Measurements from ENCODE around the gene HBS1L. TPM values are rescaled to one million over a fixed set of nuclear protein-coding genes. Genes with fewer than 3 reads are reported as not detected.

HBS1L gene
- total RNA-seq = 115 and 154 TPM in 2 replicates

DNA sequence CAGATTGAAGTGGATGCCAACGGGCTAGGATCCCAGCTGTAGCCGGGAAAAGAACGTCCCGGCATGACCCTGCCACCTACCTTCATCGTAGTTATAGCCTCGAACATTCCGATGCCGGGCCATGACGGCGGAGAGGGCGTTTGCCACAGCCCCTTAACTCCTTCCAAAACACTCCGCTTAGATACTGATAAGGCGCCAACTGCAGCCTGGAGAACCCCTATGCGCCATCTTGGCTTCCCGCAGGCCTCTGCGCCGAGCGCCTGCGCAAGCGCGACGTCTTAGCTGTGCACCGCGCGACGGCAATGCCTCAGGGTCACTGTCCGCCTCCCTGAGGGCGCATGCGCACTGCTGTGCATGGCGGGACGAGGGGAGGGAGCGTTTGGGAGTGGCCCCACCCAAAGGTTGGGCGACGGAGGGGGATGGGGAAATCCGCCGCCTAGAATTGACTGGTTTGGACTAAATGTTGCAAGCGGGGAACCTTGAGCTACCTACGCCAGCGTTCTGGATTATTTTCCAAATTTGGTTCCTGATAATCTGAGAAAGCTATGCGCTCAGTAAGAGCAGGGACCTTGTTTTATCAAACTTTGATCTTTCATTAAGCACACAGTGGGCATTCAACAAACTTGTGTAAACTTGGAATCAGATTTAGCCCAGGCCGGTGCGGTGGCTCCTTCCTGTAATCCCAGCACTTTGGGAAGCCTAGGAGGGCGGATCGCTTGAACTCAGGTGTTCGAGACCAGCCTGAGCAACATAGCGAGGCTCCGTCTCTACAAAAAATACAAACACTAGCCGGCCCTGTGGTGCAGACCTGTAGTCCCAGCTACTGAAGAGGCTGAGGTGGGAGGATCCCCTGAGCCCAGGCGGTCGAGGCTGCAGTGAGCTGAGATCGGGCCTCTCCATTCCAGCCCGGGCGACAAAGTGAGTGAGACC, at the start of gene HBS1L:
HBS1L (minus strand) TSS at position 254 of the 930 bp plus-strand sequence; CDS start at position 123, 131 bp downstream.
- DNase-seq (ENCODE audit: low read depth) = peak; percentile 93

DNA sequence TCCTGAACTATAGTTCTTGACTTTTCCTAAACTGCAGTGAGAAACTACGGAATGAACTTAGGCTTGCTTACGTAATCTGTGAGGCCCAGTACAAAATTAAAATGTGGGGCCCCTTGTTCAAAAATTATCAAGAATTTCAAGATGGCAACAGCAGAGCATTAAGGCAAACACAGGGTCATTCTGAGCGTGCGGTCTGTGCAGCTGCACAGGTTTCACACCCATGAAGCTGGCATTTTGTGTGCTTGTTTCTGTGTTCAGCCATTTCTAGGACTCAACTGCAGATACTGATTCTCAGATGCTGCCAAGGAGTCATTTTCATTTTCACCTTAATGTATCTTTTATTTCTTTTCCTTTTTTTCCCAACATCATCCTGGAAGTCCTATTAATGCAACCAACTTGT, 49.6 kb upstream of the HBS1L start:
- no peak for DNase-seq (ENCODE audit: low read depth)

DNA sequence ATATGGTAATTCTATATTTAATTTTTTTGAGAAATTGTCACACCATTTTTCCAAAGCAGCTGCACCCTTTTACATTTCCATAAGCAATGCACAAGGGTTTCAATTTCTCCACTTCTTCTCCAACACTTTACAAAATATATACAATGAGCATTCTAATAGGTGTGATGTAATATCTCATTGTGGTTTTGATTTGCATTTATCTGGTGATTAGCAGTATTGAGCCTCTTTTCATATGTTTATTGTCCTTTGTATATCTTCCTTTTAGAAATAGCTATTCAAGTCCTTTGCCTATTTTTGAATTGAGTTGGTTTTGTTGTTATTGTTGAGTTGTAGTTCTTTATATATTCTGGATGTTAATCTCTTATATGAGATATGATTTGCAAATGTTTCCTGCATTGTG, 47.6 kb upstream of the HBS1L start:
- DNase-seq (ENCODE audit: low read depth) = no peak

DNA sequence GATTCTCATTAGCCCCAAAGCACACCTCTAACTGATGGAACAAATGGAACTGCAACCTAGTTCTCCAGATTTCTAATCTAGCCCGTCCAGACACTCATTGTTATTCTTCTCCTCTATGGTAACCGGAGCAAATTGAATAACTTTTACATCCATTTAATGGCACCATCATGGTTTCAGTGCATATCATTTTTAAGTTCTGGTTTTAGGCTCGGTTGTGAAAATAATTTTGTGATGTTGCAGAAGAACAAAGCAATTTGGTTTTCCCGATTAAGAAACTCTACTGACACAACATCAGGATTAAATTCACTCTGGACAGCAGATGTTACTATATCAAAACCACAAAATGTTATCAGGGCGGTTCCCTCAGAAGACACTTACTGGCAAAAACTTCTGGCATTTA, 42.5 kb upstream of the HBS1L start:
- DNase-seq (ENCODE audit: low read depth) = no peak

DNA sequence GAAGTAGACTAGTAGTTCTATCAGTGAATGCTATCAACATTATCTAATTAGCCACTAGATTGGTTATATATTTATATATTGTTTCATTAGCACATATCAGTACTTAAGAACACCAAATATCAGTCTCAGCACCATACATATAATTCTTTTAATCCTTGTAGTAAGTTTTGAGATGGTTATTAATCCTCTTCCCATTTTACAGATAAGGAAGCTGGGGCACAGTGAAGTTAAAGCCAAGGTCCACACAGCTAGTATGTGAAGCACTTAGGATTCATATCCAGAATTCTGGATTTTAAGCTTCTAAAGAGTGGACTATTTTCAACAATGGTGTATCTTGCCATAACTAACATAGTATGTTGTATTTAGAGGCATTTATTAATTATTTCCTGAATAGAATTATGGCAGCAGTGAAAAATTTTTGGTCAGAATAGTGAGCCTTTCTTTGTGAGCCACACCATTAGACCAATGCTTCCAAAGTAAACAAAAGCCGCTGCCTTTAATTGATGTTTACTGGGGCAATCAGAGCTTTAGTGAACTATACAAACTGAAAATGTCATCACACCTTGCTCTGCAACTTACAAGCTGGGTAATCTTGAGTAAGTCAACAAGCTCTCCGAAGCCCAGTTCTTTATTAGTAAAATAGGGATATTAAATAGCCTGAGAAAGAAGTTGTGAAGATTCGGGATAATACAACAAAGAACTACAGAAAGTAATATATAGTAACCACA, 41.9 kb upstream of the HBS1L start:
- DNase-seq (ENCODE audit: low read depth) = no peak

DNA sequence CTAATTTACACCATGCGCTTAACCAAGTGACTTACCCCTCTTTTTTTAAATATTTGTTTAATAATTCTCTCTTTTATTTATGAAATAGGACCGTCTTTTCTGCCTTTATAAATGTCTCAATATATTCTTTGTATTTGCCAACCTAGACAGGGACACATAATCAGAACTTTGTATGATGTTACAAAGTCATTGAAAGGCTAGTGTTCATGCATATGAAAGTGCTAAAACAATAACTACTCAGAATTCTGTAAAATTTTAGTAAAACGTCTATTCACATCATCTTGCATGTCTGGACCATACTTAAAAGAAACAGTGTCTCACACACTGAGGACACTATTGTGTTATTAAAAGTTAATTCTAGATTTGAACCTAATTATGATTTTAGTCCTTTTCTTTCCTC, 41.1 kb upstream of the HBS1L start:
- DNase-seq (ENCODE audit: low read depth) = no peak

DNA sequence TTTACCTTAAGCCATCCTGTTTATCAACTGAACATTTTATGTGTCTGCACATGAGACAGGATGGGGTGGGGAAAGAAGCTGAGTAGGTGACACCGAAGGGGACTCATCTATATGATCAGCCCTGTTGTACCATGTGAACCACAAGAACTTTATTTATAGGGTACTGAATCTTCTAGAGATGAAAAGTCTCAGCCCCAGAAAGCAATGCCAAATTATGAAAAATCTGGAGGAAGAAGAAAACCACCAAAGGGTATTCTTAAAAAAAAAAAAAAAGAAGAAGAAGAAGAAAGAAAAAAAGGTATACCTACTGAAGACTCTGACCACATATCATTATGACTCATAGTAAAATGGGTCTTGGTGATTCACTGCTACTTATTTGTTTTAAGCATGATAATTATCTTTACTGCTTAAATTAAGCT, 39.8 kb upstream of the HBS1L start:
- DNase-seq (ENCODE audit: low read depth) = peak; percentile 70

DNA sequence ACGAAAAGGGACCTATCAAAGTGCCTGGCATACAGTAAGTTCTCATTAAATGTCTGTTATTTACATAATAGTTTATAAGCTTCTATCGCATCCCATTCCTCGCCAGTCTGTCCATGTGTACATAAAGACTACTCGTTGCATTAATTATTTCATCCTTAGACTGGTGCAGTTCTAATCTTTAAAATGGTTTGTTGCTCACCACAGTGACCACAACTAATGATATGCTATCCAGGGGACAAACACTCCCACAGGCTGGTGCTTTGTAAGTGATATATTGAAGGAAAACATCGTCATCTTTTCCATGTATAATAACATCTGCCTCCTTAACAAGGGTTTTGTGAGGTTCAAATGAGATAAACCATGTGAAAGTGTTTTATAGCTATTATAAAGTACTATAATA, 39.0 kb upstream of the HBS1L start:
- DNase-seq (ENCODE audit: low read depth) = no peak

DNA sequence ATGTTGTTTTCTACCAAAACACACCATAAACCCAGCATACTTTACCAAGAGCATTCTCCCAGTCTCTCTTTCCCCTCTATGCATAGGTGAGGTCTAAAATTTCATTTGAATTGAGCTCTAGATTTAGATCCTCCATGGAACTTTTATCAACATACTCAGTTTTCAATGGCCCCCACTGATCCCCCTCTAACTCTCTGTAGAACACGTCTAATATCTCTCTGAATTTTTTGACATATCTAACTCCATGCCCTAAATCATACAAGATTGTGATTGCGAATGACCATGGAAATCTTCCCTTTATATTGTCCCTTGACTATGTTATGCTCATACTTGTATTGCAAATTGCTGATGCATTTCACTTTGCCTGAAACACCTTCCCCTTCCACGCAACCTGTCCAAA, 38.1 kb upstream of the HBS1L start:
- DNase-seq (ENCODE audit: low read depth) = no peak

DNA sequence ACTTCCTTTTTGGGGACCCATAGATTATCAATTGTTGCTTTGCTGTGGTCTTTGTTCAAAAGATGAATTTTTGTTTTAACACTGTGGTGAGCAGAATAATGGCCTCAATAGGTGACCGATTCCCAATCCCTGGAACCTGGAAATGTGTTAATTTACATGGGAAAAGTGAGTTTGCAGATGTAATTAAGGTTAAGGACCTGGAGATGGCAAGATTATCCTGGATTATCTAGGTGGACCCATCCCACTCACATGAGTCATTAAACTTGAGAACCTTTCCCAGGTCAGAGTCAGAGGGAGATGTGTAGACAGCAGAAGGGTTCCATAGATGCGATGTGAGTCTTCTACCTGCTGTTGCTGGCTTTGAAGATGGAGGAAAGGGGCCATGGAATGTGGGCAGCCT, 36.2 kb upstream of the HBS1L start:
- no peak for DNase-seq (ENCODE audit: low read depth)

DNA sequence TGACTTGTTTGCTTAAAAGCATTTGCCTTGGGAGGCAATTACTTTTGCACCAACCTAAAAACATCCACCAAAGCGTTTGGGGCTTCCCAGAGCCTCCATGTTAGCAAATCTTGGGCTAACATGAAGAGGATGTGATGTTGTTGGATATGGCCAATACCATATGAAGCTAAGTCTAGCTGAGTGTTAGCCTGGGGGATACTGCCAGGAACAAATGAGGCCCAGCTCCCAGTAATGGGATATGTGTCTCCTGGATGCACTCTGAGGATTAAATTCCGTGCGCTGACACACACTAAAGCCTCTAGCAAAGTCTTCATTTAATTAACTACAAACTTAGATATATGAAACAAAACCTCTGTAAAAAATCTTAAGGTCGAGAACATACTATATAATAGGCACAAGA, 35.3 kb upstream of the HBS1L start:
- DNase-seq (ENCODE audit: low read depth) = no peak

DNA sequence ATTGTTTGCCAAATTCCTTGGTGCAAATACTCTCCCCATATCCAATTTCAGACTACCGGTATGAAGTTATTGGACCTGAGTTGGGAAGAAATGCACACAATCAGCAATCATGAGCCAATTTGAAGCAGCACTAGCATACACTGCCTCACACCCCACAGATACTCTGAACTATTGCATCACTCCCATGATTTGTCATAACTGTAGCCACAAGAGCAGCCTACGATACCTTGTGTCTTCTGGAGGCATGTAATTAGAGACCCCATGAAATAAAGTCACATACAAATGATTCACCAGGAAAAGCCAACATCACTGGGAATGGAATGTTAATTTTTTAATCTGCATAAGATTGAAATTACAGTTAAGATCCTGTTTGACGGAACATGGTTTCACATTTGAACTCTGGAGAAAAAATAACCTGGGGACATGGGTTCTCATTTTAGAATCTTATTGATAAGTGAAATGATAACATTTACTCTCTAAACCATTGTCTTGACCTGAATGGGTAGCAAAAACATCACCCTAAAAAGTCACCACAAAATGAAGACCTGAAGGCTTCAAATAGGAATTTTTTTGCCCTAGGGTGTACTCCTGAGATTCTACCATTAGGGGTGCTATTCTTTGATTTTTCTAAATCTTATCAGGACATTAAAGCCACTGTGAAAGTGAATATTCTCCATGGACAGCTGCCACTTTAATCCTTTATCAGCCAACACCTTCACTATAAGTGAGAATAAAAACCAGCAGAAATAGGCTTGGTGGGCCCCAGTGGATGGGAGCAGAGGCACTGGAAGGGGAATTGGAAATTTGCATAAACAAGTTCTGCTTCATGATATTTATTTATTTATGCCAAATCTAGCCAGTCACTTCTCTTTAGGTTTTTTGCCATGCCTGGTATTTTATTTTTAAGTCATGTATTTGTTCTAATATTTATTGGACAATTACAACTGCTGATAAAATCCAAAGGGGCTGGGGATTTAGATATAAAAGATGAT, 34.5 kb upstream of the HBS1L start:
- peak; percentile 91 for DNase-seq (ENCODE audit: low read depth)

DNA sequence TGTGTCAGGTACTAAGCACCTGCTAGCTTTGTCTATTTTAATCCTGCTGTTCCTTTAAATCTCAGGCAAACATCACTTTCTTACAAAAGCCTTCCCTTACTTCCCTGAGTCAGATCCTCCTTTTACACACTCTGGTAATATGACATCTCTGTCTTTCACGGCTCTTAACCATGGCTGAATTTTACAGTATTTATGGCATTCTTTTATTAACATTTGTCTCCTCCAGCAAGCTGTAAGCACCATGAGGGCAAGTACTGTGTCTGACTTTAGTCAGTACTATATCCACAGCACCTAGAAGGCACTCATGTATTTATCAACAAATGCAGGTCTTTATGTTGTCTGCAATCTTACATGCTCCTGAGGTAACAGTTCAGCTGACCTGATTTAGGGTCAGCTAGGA, 33.7 kb upstream of the HBS1L start:
- DNase-seq (ENCODE audit: low read depth) = peak; percentile 20

DNA sequence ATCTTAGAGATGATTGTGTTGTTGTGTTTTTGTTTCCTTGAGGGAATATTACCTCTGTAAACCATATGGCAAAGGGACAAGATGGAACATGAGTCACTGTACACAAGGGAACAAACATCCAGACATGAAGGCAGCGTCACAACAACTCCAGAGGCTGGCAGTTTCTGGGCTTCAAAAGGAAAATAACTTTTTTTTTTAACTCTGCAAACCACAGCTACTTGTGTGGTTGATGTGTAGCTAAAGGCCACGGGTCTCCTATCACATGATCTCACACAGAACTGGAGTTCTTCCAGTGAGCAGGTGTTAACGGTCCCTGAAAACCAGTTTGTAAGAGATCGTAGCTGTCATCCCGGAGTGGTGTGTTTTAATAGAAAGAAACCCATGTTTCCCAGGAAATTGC, 33.2 kb upstream of the HBS1L start:
- peak; percentile 87 for DNase-seq (ENCODE audit: low read depth)

DNA sequence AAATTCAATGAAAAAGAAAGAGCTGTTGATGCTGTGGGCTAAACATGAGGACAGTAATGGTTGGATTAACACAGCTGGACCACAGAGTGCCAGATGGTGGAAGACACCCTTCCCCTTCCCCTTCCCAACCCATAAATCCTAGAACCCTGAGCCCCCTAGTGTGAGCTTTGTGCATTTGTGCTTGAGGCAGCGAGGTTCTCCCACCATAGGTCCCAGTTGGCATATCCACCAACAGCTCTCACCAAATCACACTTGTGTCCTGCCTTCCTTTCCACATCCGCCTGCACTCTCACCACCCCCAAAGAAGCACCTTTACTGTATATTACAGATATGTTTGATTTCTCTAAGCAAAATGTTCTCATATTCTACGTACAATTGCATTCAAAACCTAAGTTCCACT, 32.8 kb upstream of the HBS1L start:
- DNase-seq (ENCODE audit: low read depth) = no peak

DNA sequence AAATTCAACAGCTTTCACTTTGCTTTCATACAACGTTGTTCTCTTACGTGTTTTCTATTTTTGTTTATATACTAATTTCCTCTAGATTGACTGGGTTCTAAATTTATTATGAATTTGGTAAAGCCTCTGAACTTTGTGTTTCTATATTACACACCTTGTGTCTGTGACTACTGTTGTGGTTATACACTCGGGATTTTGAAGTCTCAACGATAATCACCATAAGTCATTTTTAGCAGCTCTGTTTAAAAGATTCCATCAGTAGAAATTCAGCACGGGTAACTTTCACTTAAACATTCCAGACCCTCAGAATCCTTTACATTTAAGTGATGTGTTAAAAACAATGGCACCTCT, 31.8 kb upstream of the HBS1L start:
- no peak for DNase-seq (ENCODE audit: low read depth)

DNA sequence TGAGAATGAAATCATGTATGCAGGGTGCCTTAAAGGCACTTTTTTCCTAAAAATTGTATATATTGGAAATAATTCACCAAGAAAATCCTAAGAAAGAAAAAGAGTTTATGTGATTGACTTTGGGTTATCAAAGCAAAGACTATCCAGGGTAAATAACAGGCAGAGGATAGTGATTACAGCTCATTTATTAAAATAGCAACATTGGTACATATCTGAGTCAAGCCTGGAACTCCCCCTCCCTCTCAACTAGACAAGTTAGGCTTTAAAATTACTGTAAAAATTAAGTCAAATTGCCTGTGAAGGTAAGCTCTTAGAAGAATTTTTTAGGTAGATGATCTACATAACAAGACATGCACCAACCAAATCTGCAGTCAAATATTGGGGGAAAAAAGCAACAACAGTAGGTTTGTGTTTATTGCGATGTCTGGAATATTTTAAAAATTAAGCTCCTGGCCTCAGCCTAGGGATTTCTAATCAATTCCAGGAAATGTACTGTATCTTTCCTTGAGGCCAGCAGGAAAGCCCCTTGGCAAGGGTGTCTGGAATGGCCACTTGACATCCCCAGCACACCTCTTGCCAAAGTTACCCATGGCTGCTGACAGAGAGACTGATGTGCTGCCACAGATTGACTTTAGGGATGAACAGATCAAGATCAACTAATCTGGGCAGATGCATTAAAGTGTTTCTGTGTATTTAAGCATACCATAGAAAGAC, 31.2 kb upstream of the HBS1L start:
- DNase-seq (ENCODE audit: low read depth) = no peak

DNA sequence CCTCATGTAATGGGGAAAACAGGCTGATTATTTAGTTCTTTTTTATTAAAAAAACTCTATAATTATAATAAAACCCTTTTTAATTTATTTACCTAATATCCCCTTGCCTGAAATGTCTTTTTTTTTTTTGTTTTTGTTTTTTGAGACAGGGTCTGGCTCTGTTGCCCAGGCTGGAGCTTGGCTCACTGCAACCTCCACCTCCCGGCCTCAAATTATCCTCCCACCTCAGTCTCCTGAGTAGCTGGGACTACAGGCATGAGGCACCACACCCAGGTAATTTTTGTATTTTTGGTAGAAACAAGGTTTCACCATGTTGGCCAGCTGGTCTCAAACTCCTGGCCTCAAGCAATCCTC, 30.3 kb upstream of the HBS1L start:
- DNase-seq (ENCODE audit: low read depth) = no peak

DNA sequence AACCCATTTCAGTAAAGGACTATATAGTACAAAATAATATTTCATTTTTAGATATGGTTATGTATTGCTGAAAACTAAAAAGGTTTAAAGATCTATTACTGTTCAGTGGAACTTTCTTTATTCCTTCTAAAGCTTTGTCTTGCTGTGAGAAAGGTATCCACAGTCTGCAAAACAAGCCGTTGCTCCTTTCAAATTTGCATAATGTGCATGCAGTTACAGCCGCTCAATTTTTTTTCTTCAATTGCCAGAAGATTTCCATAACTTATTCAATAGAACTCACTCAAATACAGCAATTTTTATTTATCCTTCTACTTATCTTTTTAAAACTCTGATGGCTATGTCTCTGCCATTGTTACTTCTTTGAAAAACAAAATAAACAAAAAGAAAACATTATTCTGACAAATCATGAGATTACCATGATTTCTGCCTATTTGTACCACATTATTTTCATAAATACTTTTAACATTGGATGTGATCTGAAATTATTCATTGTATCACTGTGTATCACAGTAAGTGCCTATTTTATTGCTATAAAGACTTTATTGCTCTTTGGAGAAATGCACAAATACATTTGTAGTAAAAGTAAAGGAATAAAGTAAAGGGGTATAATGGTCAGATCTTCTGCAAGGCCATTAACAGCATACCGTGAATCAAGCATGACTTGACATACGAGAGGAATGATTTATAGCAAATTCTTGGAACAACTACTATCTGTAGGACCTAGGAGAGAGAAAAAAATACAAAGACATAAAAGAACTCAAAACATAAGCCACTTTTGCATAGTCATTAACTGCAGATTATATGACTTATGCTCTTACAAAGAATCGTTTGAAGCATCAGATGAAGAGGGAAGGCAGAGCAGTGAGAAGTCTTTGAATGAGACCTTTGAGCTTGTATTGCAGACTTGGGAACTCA, 29.6 kb upstream of the HBS1L start:
- DNase-seq (ENCODE audit: low read depth) = no peak

DNA sequence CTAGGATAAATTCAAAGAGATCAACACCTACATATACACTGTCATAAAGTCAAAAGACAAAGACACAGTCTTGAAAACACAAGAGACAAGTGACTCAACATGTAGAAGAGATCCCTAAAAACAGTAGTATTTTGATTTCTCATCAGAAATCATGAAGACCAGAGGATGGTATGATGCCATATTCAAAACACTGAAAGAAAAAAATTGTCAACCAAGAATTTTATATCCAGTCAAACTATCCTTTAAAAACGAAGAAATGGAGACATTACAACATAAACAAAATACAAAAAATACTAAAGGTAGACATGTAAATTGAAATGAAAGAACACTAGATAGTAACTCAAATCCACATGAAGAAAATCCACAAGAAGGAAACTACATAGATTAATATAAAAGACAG, 27.3 kb upstream of the HBS1L start:
- no peak for DNase-seq (ENCODE audit: low read depth)
